Hepatocyte (in vitro differentiated cells): ENCODE data around the gene TFDP3. TPM values are rescaled to one million over a fixed set of nuclear protein-coding genes. Genes with fewer than 3 reads are reported as not detected.

Source experiments
- DNase-seq: peaks from one replicate; pipeline ENCODE4 v3.0.0-alpha.2; 2016; ENCODE audit warnings: low spot score
- H2AFZ ChIP-seq: fragments of 200-600 bp; sonication (generic); 2 replicates; pipeline ENCODE4 v1.6.0; 2016; ENCODE audit warnings: antibody characterized with exemption, mild to moderate bottlenecking
- H3K27ac ChIP-seq: fragments of 200-600 bp; sonication (generic); 2 replicates; pipeline ENCODE4 v1.5.1; 2016; ENCODE audit warnings: mild to moderate bottlenecking
- H3K27me3 ChIP-seq: fragments of 200-600 bp; sonication (generic); 2 replicates; pipeline ENCODE4 v1.6.1; 2016
- H3K36me3 ChIP-seq: fragments of 200-600 bp; sonication (generic); replicated peaks from 2 replicates; pipeline ENCODE4 v1.5.1; 2016; ENCODE audit warnings: low read depth; ENCODE audit not compliant: insufficient read depth
- H3K4me1 ChIP-seq: fragments of 200-600 bp; sonication (generic); 2 replicates; pipeline ENCODE4 v1.5.1; 2016; ENCODE audit warnings: mild to moderate bottlenecking, moderate library complexity; ENCODE audit not compliant: insufficient read depth
- H3K4me2 ChIP-seq: fragments of 200-600 bp; sonication (generic); 2 replicates; pipeline ENCODE4 v1.6.0; 2016
- H3K4me3 ChIP-seq: fragments of 200-600 bp; sonication (generic); 2 replicates; pipeline ENCODE4 v1.5.1; 2016; ENCODE audit warnings: mild to moderate bottlenecking
- H3K79me2 ChIP-seq: fragments of 200-600 bp; sonication (generic); 2 replicates; pipeline ENCODE4 v1.6.0; 2017; ENCODE audit warnings: mild to moderate bottlenecking
- H3K9me2 ChIP-seq: fragments of 200-600 bp; sonication (generic); replicated peaks from 2 replicates; pipeline ENCODE4 v1.6.0; 2017; ENCODE audit warnings: mild to moderate bottlenecking; ENCODE audit not compliant: insufficient read depth
- H3K9me3 ChIP-seq: fragments of 200-600 bp; sonication (generic); 2 replicates; pipeline ENCODE4 v1.5.1; 2016; ENCODE audit warnings: low read depth, mild to moderate bottlenecking
- H4K20me1 ChIP-seq: fragments of 200-600 bp; sonication (generic); 2 replicates; pipeline ENCODE4 v1.6.0; 2016; ENCODE audit warnings: mild to moderate bottlenecking; ENCODE audit not compliant: insufficient read depth, poor library complexity, severe bottlenecking
- EZH2 ChIP-seq: fragments of 200-600 bp; sonication (generic); IDR thresholded peaks from 2 replicates; pipeline ENCODE4 v1.6.1; 2016; ENCODE audit warnings: antibody characterized with exemption, mild to moderate bottlenecking, borderline replicate concordance
- EZH2phosphoT487 ChIP-seq: fragments of 200-600 bp; sonication (generic); IDR thresholded peaks from one replicate; pipeline ENCODE4 v1.6.1; 2018; ENCODE audit warnings: antibody characterized with exemption, mild to moderate bottlenecking, low read depth, moderate library complexity; ENCODE audit not compliant: unreplicated experiment, severe bottlenecking
- WGBS: methylation state at CpG from one replicate; pipeline ENCODE4 v1.1.6; 2016; ENCODE audit warnings: low lambda C conversion rate; ENCODE audit errors: missing lambda C conversion rate; 5-methylcytosine and 5-hydroxymethylcytosine counted together
- polyA plus RNA-seq: library from polyadenylated mRNA; unstranded; fragments of >200 nt; fragmentation: Nextera tagmentation; extraction: Ambion mirVana; gene quantifications from 2 replicates; pipeline ENCODE4 v1.2.1, GENCODE V29; 2016
- total RNA-seq: library from RNA; depleted of rRNA; stranded (reverse); fragments of >200 nt; gene quantifications from 2 replicates; pipeline ENCODE4 v1.2.3, GENCODE V29; 2014
- TF ChIP-seq, protein P1 (sequence below): fragments of 200-600 bp; sonication (generic); IDR thresholded peaks from 2 replicates; pipeline ENCODE4 v1.5.1; 2016; ENCODE audit warnings: antibody characterized with exemption, mild to moderate bottlenecking; ENCODE audit not compliant: poor library complexity

TFDP3 gene, protein sequence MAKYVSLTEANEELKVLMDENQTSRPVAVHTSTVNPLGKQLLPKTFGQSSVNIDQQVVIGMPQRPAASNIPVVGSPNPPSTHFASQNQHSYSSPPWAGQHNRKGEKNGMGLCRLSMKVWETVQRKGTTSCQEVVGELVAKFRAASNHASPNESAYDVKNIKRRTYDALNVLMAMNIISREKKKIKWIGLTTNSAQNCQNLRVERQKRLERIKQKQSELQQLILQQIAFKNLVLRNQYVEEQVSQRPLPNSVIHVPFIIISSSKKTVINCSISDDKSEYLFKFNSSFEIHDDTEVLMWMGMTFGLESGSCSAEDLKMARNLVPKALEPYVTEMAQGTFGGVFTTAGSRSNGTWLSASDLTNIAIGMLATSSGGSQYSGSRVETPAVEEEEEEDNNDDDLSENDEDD
- total RNA-seq, result not detected in 2 replicates
- not detected in 2 replicates for polyA plus RNA-seq

GRCh38 chrX:133218329-133218728, at the start of gene TFDP3:
Gene TFDP3, minus strand, starts transcription at chrX:133218354. Its CDS starts 95 bp downstream, at chrX:133218259.
- Histone ChIP-seq H3K9me3 (no peaks in the 10 kb centered on the region), H3K36me3 (no peaks in the 10 kb centered on the region), H3K4me1 (no peaks in the 10 kb centered on the region), H3K9me2 (no peaks in the 10 kb centered on the region), H3K27me3 (no peaks in the 10 kb centered on the region), H2AFZ (no peak within 1 kb of the TSS), H4K20me1 (no peaks in the 10 kb centered on the region), H3K4me2 (no peak within 1 kb of the TSS), H3K27ac (no peak within 1 kb of the TSS), H3K4me3 (no peak within 1 kb of the TSS), H3K79me2 (no peaks in the 10 kb centered on the region)
- 95% methylated on average over 40 of the region's 40 CpGs for WGBS
- no peak for TF ChIP-seq EZH2phosphoT487
- TF ChIP-seq, protein P1, sequence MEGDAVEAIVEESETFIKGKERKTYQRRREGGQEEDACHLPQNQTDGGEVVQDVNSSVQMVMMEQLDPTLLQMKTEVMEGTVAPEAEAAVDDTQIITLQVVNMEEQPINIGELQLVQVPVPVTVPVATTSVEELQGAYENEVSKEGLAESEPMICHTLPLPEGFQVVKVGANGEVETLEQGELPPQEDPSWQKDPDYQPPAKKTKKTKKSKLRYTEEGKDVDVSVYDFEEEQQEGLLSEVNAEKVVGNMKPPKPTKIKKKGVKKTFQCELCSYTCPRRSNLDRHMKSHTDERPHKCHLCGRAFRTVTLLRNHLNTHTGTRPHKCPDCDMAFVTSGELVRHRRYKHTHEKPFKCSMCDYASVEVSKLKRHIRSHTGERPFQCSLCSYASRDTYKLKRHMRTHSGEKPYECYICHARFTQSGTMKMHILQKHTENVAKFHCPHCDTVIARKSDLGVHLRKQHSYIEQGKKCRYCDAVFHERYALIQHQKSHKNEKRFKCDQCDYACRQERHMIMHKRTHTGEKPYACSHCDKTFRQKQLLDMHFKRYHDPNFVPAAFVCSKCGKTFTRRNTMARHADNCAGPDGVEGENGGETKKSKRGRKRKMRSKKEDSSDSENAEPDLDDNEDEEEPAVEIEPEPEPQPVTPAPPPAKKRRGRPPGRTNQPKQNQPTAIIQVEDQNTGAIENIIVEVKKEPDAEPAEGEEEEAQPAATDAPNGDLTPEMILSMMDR, result no peak
- TF ChIP-seq EZH2, result no peak
- DNase-seq, result no peak

DNA sequence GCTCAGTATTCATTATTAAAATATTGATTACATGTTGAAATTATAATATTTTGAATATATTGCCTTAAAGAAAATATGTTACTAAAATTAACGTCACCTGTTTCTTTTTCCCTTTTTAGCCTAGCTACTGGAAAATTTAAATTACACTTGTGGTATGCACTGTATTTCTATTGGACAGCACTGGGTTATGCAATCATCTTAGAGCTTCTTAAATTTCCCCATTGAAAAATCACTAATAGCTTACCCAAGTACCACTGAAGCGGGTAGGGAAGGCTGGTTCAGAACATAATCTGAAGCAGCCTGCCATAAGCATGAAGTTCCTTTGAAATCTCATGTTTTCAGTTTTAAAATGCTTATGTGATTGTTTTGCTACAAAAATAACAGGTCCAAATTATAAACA, 49.5 kb upstream of the TFDP3 start:
- H4K20me1 ChIP-seq, result no peaks in the 10 kb centered on the region
- no peaks in the 10 kb centered on the region for H3K9me2 ChIP-seq
- DNase-seq, result no peak
- no peaks in the 10 kb centered on the region for H3K79me2 ChIP-seq
- no peaks in the 10 kb centered on the region for H3K36me3 ChIP-seq
- no peaks in the 10 kb centered on the region for H3K27me3 ChIP-seq
- no peak overlapping the region for H3K27ac ChIP-seq
- 86% methylated on average over 2 of the region's 2 CpGs for whole genome bisulfite sequencing
- H3K4me1 ChIP-seq, result no peaks in the 10 kb centered on the region
- H3K4me3 ChIP-seq, result no peak overlapping the region
- no peak for TF ChIP-seq EZH2phosphoT487
- no peaks in the 10 kb centered on the region for H3K9me3 ChIP-seq
- no peak overlapping the region for H3K4me2 ChIP-seq
- no peak overlapping the region for H2AFZ ChIP-seq

- no peaks in the 10 kb centered on the region for H3K27me3 ChIP-seq
- no peak overlapping the region for H3K27ac ChIP-seq
- H3K36me3 ChIP-seq, result no peaks in the 10 kb centered on the region
- no peak for DNase-seq
- H3K79me2 ChIP-seq, result no peaks in the 10 kb centered on the region
- H4K20me1 ChIP-seq, result no peaks in the 10 kb centered on the region
- H3K4me3 ChIP-seq, result no peak overlapping the region
- TF ChIP-seq EZH2phosphoT487 (no peak), EZH2 (no peak)
- TF ChIP-seq, protein P1, result no peak
- no peaks in the 10 kb centered on the region for H3K9me3 ChIP-seq
- WGBS, result 35% methylated on average over 13 of the region's 13 CpGs
- H3K9me2 ChIP-seq, result no peaks in the 10 kb centered on the region
- H3K4me2 ChIP-seq, result peak overlapping the region; percentile 62
- H3K4me1 ChIP-seq, result no peaks in the 10 kb centered on the region
- H2AFZ ChIP-seq, result peak overlapping the region; percentile 31
These were observed 47.2 kb upstream of the TFDP3 start for GRCh38 chrX:133265331-133265730.

DNA sequence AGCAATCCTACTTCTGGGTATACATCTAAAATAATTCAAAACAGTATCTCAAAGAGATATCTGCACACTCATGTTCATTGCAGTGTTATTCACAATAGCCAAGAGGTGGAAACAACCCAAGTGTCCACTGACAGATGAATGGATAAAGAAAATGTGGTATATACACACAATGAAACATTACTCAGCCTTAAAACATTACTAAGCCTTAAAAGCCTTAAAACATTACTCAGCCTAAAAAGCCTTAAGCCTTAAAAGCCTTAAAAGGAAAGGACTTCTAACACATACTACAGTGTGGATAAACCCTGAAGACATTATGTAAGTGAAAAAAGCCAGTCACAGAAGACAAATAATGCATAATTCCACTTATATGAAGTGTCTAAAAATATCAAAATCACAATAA, 40.3 kb upstream of the TFDP3 start:
- H3K4me3 ChIP-seq, result no peak overlapping the region
- no peaks in the 10 kb centered on the region for H4K20me1 ChIP-seq
- H3K36me3 ChIP-seq, result no peaks in the 10 kb centered on the region
- TF ChIP-seq, protein P1, result no peak
- no peak for TF ChIP-seq EZH2
- no peak for TF ChIP-seq EZH2phosphoT487
- no peak overlapping the region for H3K27ac ChIP-seq
- H3K9me2 ChIP-seq, result no peaks in the 10 kb centered on the region
- no peak overlapping the region for H2AFZ ChIP-seq
- no peaks in the 10 kb centered on the region for H3K4me1 ChIP-seq
- no peaks in the 10 kb centered on the region for H3K79me2 ChIP-seq
- DNase-seq, result no peak
- H3K27me3 ChIP-seq, result no peaks in the 10 kb centered on the region
- no peaks in the 10 kb centered on the region for H3K9me3 ChIP-seq
- no peak overlapping the region for H3K4me2 ChIP-seq
